Calu3 (cell line): ENCODE measurements around the gene CACNA1E. TPM values are rescaled to one million over a fixed set of nuclear protein-coding genes. Genes with fewer than 3 reads are reported as not detected.

Source experiments
- BruUV-seq: library from RNA; stranded (reverse); fragments of 400-500 nt; replicated peaks from 2 replicates; lab custom pipeline; 2021; lab: Mats Ljungman, UMichigan
- CTCF ChIA-PET: fragments of 300-600 bp; sonication (Branson Sonifier 250); formaldehyde crosslinking; loops from one replicate; lab custom pipeline; 2022; ENCODE audit warnings: antibody characterized with exemption; lab: Charles Lee
- DNase-seq: peaks from one replicate; pipeline ENCODE4 v3.0.0; 2022
- H3K27ac Mint-ChIP-seq: one replicate; pipeline ENCODE4 v1.8.0; 2022; ENCODE audit warnings: mixed read lengths; ENCODE audit not compliant: unreplicated experiment
- H3K27me3 Mint-ChIP-seq: one replicate; pipeline ENCODE4 v1.8.0; 2022; ENCODE audit warnings: mixed read lengths; ENCODE audit not compliant: unreplicated experiment
- H3K36me3 Mint-ChIP-seq: one replicate; pipeline ENCODE4 v1.8.0; 2022; ENCODE audit warnings: mild to moderate bottlenecking, moderate library complexity, mixed read lengths; ENCODE audit not compliant: insufficient read depth, unreplicated experiment
- H3K4me1 Mint-ChIP-seq: one replicate; pipeline ENCODE4 v1.8.0; 2022; ENCODE audit warnings: mild to moderate bottlenecking, low read depth, mixed read lengths; ENCODE audit not compliant: unreplicated experiment
- H3K4me3 Mint-ChIP-seq: one replicate; pipeline ENCODE4 v1.8.0; 2022; ENCODE audit warnings: mild to moderate bottlenecking, low read depth, moderate library complexity, mixed read lengths; ENCODE audit not compliant: unreplicated experiment
- H3K9me3 Mint-ChIP-seq: one replicate; pipeline ENCODE4 v1.8.0; 2022; ENCODE audit warnings: low read depth, mixed read lengths; ENCODE audit not compliant: unreplicated experiment
- intact Hi-C: fragments of 100-400 bp; cut with micrococcal nuclease; formaldehyde crosslinking; loops from one replicate; pipeline ENCODE4 v1.10.0; 2022; ENCODE audit not compliant: unreplicated experiment
- total RNA-seq: library from RNA; stranded (reverse); gene quantifications from 2 replicates; pipeline ENCODE4 v1.2.3, GENCODE V29; 2022
- TF ChIP-seq, protein P1 (sequence below): fragments of 200-600 bp; IDR thresholded peaks from one replicate; pipeline ENCODE4 v1.8.0; 2022; ENCODE audit warnings: antibody characterized with exemption; ENCODE audit not compliant: unreplicated experiment

Gene CACNA1E
- total RNA-seq, 1 experiment from 2014 or later, result not detected

DNA sequence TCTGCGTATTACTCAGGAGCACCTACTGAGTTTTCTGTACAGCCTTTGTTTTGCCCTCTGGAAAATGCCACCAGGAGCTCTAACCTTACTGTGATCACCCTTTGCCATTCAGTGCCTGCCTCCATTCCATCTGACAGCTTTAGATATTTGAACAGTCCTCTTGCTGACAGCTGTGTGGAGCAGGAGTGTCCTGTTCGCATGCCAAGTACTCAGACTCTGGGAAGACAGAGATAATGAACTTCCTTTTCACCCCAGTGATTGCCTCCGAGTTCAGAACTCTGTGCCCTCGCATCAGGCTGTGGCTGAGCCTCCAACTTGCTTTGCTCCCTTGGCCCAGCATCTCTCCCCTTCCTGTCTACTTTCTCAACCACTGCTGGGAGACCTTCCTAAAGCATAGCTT lies 74.0 kb downstream of the CACNA1E start:
- CTCF ChIA-PET, result no interaction called here

DNA sequence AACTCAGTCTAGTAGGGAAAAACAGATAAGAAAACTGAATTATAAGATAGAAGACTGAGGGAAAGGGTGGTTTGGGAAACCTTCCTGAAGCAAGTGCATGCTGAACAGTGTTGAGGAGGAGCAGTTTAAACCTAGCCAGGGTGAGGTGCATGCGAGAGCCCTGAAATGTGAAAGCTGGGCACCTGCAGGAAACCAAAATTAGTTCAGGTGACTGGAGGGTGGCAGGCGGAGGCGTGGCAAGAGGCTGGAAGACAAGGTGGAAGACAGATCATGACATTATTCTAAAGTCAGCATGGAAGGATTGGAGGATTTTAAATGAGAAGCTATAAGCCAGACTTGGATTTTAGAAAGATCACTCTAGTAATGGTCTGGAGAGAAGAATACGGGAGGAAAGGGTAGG lies 75.1 kb downstream of the CACNA1E start:
- TF ChIP-seq, protein P1, sequence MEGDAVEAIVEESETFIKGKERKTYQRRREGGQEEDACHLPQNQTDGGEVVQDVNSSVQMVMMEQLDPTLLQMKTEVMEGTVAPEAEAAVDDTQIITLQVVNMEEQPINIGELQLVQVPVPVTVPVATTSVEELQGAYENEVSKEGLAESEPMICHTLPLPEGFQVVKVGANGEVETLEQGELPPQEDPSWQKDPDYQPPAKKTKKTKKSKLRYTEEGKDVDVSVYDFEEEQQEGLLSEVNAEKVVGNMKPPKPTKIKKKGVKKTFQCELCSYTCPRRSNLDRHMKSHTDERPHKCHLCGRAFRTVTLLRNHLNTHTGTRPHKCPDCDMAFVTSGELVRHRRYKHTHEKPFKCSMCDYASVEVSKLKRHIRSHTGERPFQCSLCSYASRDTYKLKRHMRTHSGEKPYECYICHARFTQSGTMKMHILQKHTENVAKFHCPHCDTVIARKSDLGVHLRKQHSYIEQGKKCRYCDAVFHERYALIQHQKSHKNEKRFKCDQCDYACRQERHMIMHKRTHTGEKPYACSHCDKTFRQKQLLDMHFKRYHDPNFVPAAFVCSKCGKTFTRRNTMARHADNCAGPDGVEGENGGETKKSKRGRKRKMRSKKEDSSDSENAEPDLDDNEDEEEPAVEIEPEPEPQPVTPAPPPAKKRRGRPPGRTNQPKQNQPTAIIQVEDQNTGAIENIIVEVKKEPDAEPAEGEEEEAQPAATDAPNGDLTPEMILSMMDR, result no peak
- Mint-ChIP-seq H3K4me1 (no peaks in the 10 kb centered on the region), H3K4me3 (no peak overlapping the region), H3K27me3 (no peaks in the 10 kb centered on the region), H3K36me3 (no peaks in the 10 kb centered on the region), H3K9me3 (no peaks in the 10 kb centered on the region), H3K27ac (no peak overlapping the region)
- no peak for DNase-seq
- CTCF ChIA-PET, result interaction anchor here (0.5 to 1.0 kb wide), 2 partner anchors 83 to 1030 kb away, joined by 3 read pairs; no protein-coding TSS in a partner anchor
- intact Hi-C loops, result no loop called here
- no TSS peak for BruUV-seq

More for the DNA sequence above, 74.0 kb downstream of the CACNA1E start:
- Mint-ChIP-seq H3K27me3 (no peaks in the 10 kb centered on the region), H3K27ac (no peak overlapping the region), H3K4me3 (no peak overlapping the region), H3K9me3 (no peaks in the 10 kb centered on the region), H3K36me3 (no peaks in the 10 kb centered on the region), H3K4me1 (no peaks in the 10 kb centered on the region)
- DNase-seq, result no peak
- TF ChIP-seq, protein P1, result no peak
- intact Hi-C loops, result no loop called here
- BruUV-seq, result no TSS peak

DNA sequence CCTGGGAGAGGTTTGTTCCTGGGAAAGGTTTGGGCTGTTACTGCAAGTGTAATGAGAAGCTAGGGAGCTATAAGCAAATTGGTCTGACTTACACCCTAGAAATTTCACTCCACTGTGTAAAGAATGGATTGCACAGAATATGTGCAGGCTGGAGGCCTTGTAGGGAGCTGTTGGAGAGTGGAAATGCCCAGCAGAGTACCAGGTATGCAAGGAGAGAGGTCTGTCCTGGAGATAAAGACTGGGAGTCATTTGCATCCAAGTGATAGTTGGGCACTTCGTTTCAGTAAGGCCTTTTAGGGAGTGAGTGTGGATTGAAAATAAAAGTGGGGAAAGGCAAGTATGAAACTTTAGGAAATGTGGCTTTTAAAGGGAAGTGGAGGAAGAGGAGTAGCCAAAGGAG lies 75.8 kb downstream of the CACNA1E start:
- Mint-ChIP-seq H3K4me3 (no peak overlapping the region), H3K4me1 (no peaks in the 10 kb centered on the region), H3K27me3 (no peaks in the 10 kb centered on the region), H3K9me3 (no peaks in the 10 kb centered on the region), H3K27ac (no peak overlapping the region), H3K36me3 (no peaks in the 10 kb centered on the region)
- TF ChIP-seq, protein P1, result no peak
- intact Hi-C loops, result no loop called here
- BruUV-seq, result no TSS peak
- no peak for DNase-seq
- CTCF ChIA-PET, result interaction anchor here (1.0 kb wide), 1 partner anchor 84 kb away, joined by 3 read pairs; no protein-coding TSS in a partner anchor

DNA sequence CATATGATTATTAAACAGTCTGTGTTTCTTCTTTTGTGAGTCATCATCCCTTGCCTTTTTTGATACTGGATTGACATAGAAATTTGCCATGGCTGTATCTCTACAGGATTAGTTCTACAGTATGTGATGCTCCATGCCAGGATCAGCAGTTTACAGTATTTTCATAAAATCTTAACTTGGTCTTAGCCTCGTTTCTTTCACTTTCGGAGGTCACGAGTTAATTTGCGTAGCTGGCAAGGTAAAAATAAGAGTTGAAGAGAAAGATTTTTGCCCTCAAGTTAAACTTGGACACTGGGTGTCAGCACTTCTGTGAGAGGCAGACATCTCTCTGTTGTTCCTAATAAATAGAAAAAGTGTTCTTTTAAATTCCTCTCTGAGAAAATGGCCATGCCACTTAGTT lies 79.1 kb downstream of the CACNA1E start:
- BruUV-seq, result no TSS peak
- Mint-ChIP-seq H3K36me3 (no peaks in the 10 kb centered on the region), H3K9me3 (peaks cover 3% of the 10 kb centered on the region), H3K4me3 (no peak overlapping the region), H3K27me3 (no peaks in the 10 kb centered on the region), H3K4me1 (no peaks in the 10 kb centered on the region), H3K27ac (no peak overlapping the region)
- intact Hi-C loops, result no loop called here
- TF ChIP-seq, protein P1, result no peak
- DNase-seq, result no peak
- CTCF ChIA-PET, result no interaction called here
